ENCODE data around the gene KCNJ2.

Gene KCNJ2

DNA sequence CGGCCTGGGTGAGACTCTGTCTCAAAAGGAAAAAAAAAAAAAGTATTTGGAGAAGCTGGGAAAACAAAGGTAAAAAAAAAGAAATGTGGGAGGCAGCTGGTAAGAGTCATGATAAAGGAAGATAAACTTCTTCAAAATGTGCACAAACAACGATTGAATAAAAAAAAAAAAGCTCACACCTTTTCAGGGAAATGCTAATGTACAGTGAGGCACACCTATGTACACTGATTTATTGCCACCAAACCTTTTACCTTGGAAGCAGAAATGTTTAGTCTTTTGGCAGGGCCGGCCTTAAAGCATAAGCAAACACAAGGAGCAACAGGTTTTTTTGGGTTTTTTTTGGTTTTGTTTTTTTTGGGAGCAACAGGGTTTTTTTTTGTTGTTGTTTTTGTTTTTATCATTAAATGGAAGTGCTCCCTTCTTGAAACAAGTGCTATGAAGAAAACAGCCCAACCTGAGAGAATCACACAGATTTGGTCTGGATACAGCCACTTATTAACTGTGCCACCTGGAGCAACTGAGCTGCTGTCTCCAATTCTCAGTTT, 29.8 kb upstream of the KCNJ2 start:
- no peak overlapping the region for H3K27ac ChIP-seq (ENCODE audit: low read length)
- no peak overlapping the region for H3K4me2 ChIP-seq (ENCODE audit: low read length)
- H4K20me1 ChIP-seq (ENCODE audit: insufficient read depth, low read length): no peaks in the 10 kb centered on the region
- no peaks in the 10 kb centered on the region for H3K36me3 ChIP-seq (replicated peaks; ENCODE audit: low read depth, low read length)
- H3K9ac ChIP-seq (ENCODE audit: low read length): no peak overlapping the region
- H2AFZ ChIP-seq (ENCODE audit: low read depth, low read length): no peak overlapping the region
- H3K27me3 ChIP-seq (ENCODE audit: low read depth, low read length): no peaks in the 10 kb centered on the region
- no peaks in the 10 kb centered on the region for H3K79me2 ChIP-seq (ENCODE audit: low read length)
- peaks cover 48% of the 10 kb centered on the region for H3K4me1 ChIP-seq (ENCODE audit: low read length)
- TF ChIP-seq, protein P1, sequence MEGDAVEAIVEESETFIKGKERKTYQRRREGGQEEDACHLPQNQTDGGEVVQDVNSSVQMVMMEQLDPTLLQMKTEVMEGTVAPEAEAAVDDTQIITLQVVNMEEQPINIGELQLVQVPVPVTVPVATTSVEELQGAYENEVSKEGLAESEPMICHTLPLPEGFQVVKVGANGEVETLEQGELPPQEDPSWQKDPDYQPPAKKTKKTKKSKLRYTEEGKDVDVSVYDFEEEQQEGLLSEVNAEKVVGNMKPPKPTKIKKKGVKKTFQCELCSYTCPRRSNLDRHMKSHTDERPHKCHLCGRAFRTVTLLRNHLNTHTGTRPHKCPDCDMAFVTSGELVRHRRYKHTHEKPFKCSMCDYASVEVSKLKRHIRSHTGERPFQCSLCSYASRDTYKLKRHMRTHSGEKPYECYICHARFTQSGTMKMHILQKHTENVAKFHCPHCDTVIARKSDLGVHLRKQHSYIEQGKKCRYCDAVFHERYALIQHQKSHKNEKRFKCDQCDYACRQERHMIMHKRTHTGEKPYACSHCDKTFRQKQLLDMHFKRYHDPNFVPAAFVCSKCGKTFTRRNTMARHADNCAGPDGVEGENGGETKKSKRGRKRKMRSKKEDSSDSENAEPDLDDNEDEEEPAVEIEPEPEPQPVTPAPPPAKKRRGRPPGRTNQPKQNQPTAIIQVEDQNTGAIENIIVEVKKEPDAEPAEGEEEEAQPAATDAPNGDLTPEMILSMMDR (IDR thresholded peaks at IDR 0.05; ENCODE audit: low read depth, low read length): no peak
- no peak for TF ChIP-seq EZH2phosphoT487 (IDR thresholded peaks at IDR 0.05; ENCODE audit: low read depth)
- no peak overlapping the region for H3K4me3 ChIP-seq (ENCODE audit: low read length)
- H3K9me3 ChIP-seq (ENCODE audit: insufficient read depth, low read length): no peaks in the 10 kb centered on the region

GRCh38 chr17:70144260-70144846, 25.0 kb upstream of the KCNJ2 start:
- Histone ChIP-seq H3K9me3 (ENCODE audit: insufficient read depth, low read length) (no peaks in the 10 kb centered on the region), H3K27me3 (ENCODE audit: low read depth, low read length) (no peaks in the 10 kb centered on the region), H3K4me1 (ENCODE audit: low read length) (peaks cover 8% of the 10 kb centered on the region; the same call in 1 of the 2 replicates), H3K4me3 (ENCODE audit: low read length) (no peak overlapping the region), H3K4me2 (ENCODE audit: low read length) (peak overlapping the region; percentile 24; the same call in 1 of the 2 replicates), H3K9ac (ENCODE audit: low read length) (no peak overlapping the region), H2AFZ (ENCODE audit: low read depth, low read length) (no peak overlapping the region), H4K20me1 (ENCODE audit: insufficient read depth, low read length) (no peaks in the 10 kb centered on the region), H3K36me3 (replicated peaks; ENCODE audit: low read depth, low read length) (no peaks in the 10 kb centered on the region), H3K27ac (ENCODE audit: low read length) (no peak overlapping the region), H3K79me2 (ENCODE audit: low read length) (no peaks in the 10 kb centered on the region)
- TF ChIP-seq EZH2phosphoT487 (IDR thresholded peaks at IDR 0.05; ENCODE audit: low read depth): no peak
- TF ChIP-seq, protein P1 (IDR thresholded peaks at IDR 0.05; ENCODE audit: low read depth, low read length): peak; percentile 85

GRCh38 chr17:70153210-70153609, 16.1 kb upstream of the KCNJ2 start:
- Histone ChIP-seq H3K36me3 (replicated peaks; ENCODE audit: low read depth, low read length) (no peaks in the 10 kb centered on the region), H3K79me2 (ENCODE audit: low read length) (no peaks in the 10 kb centered on the region), H3K4me1 (ENCODE audit: low read length) (peaks cover 14% of the 10 kb centered on the region), H3K27ac (ENCODE audit: low read length) (no peak overlapping the region), H3K9ac (ENCODE audit: low read length) (no peak overlapping the region), H3K4me2 (ENCODE audit: low read length) (no peak overlapping the region), H2AFZ (ENCODE audit: low read depth, low read length) (no peak overlapping the region), H3K9me3 (ENCODE audit: insufficient read depth, low read length) (no peaks in the 10 kb centered on the region), H3K27me3 (ENCODE audit: low read depth, low read length) (no peaks in the 10 kb centered on the region), H4K20me1 (ENCODE audit: insufficient read depth, low read length) (no peaks in the 10 kb centered on the region), H3K4me3 (ENCODE audit: low read length) (no peak overlapping the region)
- TF ChIP-seq, protein P1 (IDR thresholded peaks at IDR 0.05; ENCODE audit: low read depth, low read length): no peak
- TF ChIP-seq EZH2phosphoT487 (IDR thresholded peaks at IDR 0.05; ENCODE audit: low read depth): no peak

- H3K27me3 ChIP-seq (ENCODE audit: low read depth, low read length): no peaks in the 10 kb centered on the region
- H4K20me1 ChIP-seq (ENCODE audit: insufficient read depth, low read length): no peaks in the 10 kb centered on the region
- H2AFZ ChIP-seq (ENCODE audit: low read depth, low read length): no peak overlapping the region
- H3K4me3 ChIP-seq (ENCODE audit: low read length): no peak overlapping the region
- TF ChIP-seq, protein P1 (IDR thresholded peaks at IDR 0.05; ENCODE audit: low read depth, low read length): no peak
- TF ChIP-seq EZH2phosphoT487 (IDR thresholded peaks at IDR 0.05; ENCODE audit: low read depth): no peak
- no peak overlapping the region for H3K27ac ChIP-seq (ENCODE audit: low read length)
- peaks cover 14% of the 10 kb centered on the region for H3K4me1 ChIP-seq (ENCODE audit: low read length)
- no peaks in the 10 kb centered on the region for H3K79me2 ChIP-seq (ENCODE audit: low read length)
- no peak overlapping the region for H3K9ac ChIP-seq (ENCODE audit: low read length)
- no peaks in the 10 kb centered on the region for H3K9me3 ChIP-seq (ENCODE audit: insufficient read depth, low read length)
- H3K36me3 ChIP-seq (replicated peaks; ENCODE audit: low read depth, low read length): no peaks in the 10 kb centered on the region
- no peak overlapping the region for H3K4me2 ChIP-seq (ENCODE audit: low read length)
Observed at GRCh38 chr17:70157151-70157550, 12.2 kb upstream of the KCNJ2 start.
